ENCODE measurements around the gene HIGD2A.

Gene HIGD2A

DNA sequence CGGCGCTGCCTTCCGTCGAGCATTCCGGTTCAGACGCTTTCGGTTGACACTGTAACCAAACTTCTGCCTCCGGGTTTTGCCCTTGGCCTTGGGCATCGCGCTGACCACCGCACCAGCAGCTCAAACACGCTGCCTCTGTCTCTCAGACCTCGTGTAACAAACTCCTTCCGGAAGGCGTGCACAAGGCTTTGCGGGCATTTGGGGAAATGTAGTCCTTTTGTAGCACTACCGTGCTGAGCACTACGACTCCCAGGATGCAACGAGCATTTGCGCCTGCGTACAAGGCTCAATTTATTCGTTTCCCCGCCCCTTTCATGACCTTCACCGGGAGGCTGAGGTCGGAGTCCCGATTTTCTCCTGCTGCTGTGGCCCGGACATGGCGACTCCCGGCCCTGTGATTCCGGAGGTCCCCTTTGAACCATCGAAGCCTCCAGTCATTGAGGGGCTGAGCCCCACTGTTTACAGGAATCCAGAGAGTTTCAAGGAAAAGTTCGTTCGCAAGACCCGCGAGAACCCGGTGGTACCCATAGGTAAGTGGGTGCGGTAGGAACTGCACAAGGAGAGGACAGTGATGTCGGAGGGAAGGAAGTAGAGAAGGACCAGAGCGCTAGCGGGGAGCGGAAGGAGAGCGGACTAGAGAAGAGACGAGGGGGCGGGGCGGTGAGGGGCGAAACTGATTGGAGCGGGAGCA, at the start of gene HIGD2A, which contains the start of gene NOP16:
Gene HIGD2A (plus strand): TSS at position 308 of the 691 bp plus-strand sequence. CDS start 69 bp downstream, at position 377.
Gene NOP16 (minus strand): TSS at position 155 of the 691 bp plus-strand sequence. CDS start 59 bp downstream, at position 96.
- DNase-seq, result peak; percentile 94 to 98 (median 98)

GRCh38 chr5:176339304-176339703, 49.2 kb upstream of the HIGD2A start:
- no peak for DNase-seq

- no peak for DNase-seq
Observed at GRCh38 chr5:176341325-176342157, 47.0 kb upstream of the HIGD2A start.

- DNase-seq, result no peak
Observed at GRCh38 chr5:176342158-176342483, 46.4 kb upstream of the HIGD2A start.

GRCh38 chr5:176342766-176343458, 45.6 kb upstream of the HIGD2A start:
- DNase-seq, result no peak

GRCh38 chr5:176350416-176350815, 38.1 kb upstream of the HIGD2A start:
- no peak for DNase-seq

DNA sequence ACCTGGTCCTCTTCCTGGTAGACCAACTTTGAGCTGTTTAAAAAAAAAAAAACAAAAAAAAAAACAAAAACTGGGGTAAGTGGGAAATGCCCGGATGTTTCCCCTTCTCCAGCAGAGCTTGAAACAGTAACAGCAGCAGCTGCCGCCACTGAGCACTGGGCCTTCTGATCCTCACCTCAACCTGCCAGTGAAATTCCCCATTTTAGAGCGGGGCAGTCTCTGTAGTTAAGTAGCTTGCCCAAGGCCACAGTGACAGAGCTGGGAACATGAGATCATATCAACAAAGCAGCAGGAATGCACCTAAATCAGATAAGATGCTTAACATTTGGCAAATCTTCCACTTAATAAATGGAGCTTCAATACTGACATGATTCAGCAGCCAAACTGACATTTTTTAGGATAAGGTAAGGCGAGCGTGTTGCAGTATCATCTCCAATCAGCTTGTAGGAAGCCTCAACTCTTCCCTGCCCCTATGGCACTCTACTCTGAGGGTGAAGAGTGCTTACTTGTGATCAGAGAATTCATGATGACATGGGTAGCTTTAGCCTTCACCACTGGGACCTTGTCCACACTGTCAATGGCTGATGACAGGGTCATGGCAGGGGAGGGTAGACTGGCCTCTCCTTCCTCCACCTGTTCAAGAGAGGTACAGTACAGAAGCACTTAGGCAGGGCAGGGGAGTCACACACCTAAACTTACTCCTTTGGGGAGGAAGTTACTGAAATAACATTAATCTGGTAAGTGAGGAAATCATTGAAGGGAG, 36.3 kb upstream of the HIGD2A start:
- no peak for DNase-seq

DNA sequence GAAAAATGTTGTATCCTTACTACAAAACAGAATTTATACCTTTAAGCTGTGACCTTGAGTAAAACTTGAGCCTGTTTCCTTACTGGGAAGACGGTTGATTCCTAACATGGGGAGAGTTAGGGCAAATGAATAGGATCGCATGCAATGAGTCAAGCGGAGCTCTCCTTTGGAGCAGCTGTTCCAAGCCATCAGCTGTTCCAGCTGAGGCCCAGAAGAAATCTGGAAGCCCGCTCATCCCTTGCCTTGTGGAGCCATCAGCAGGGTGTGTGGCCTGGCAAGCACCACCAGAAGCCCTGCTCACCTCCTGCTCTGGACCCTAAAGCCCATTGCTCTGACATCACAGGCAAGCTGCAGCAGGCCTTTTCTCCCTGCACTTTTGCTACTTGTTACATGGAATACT, 35.0 kb upstream of the HIGD2A start:
- no peak for DNase-seq

GRCh38 chr5:176355400-176356178, 33.0 kb upstream of the HIGD2A start:
- peak in 2 of 3 experiments; percentile 5 to 58 for DNase-seq

GRCh38 chr5:176356179-176356566, 32.4 kb upstream of the HIGD2A start:
- DNase-seq, result no peak

- DNase-seq, result no peak
Observed at GRCh38 chr5:176359658-176360057, 28.9 kb upstream of the HIGD2A start.

GRCh38 chr5:176360894-176361436, 27.6 kb upstream of the HIGD2A start:
- DNase-seq, result peak in 2 of 3 experiments; percentile 61 to 74

GRCh38 chr5:176361437-176362232, 26.9 kb upstream of the HIGD2A start, which contains the start of gene KIAA1191:
TSS of gene KIAA1191 (minus strand) at chr5:176361764. CDS start at chr5:176359508, 2,256 bp downstream.
- DNase-seq, result peak; percentile 82 to 88 (median 82)

GRCh38 chr5:176362233-176362490, 26.4 kb upstream of the HIGD2A start:
- no peak for DNase-seq

DNA sequence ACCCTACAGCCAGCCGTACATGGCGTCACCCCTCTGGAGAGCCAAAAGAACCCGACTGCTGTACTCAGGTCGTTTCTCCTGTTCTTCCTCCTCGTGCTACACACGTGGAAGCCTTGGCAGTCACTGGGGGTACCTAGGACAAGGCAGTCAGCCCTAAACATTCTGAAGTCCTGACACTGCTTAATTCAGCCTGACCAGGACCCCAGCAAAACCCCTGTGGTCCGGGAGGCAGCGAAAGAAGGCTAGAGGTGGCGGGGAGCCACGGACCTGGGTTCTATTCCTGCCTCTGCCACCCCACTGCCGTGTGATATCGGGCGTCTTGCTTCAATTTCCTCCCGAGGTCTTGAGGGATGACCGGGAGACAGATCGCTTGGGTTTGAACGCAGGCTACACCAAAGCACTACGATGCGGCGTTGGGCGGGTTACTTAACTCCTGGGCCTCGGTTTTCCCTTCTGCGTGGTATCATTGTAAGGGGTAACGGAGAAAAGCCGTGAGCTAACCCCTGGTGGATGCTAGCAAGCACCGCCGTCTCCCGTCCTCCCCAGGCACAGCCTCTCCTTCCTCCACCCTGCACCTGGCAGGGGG, 23.7 kb upstream of the HIGD2A start:
- DNase-seq, result peak in 2 of 3 experiments; percentile 6 to 18

- no peak for DNase-seq
Observed at GRCh38 chr5:176365351-176366231, 23.0 kb upstream of the HIGD2A start, which contains the start of gene ARL10. TSS of gene ARL10 (plus strand) at chr5:176365487. CDS start at chr5:176365564, 77 bp downstream.

DNA sequence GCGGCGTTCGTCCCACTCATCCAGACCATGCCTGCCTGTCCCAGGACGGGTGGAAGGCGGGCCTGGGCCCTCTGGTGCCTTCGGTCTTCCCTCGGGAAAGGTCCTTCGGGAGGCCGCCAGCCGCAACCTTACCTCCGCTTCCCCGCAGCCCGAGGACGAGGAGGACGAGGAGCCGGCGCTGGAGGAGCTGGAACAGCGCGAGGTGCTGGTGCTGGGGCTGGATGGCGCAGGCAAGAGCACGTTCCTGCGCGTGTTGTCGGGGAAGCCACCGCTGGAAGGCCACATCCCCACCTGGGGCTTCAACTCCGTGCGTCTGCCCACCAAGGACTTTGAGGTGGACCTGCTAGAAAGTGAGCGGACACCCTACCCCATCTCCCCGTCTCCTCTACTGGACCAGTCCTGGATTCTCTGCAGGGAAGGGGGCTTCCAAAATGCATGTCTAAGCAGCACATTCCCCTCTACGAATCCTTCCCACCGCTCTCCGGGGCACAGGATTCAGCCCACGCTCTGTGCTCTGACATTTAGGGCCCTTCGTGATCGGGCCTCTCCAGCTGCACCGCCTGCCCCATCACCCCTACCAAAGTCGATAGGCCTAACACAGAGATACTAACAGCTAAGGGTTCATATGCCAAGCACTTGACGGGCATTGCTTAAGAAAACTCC, 22.2 kb upstream of the HIGD2A start:
- DNase-seq, result no peak

DNA sequence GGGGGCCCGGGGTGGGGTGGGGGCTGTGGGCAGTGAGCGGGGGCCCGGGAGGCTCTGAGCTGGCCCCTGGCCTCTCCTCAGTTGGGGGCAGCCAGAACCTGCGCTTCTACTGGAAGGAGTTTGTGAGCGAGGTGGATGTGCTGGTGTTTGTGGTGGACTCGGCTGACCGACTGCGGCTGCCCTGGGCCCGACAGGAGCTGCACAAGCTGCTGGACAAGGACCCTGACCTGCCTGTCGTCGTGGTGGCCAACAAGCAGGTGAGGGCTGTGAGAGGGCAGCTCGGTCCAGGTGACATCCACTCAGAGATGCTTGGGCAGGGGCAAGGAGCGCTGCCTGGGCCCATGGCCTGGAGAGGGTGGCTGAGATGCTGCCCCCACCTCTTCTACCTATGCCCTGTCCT, 19.8 kb upstream of the HIGD2A start:
- no peak for DNase-seq

Measured in NCI-H1417 (cell line).